ENCODE data around the gene CTRL.

DNA sequence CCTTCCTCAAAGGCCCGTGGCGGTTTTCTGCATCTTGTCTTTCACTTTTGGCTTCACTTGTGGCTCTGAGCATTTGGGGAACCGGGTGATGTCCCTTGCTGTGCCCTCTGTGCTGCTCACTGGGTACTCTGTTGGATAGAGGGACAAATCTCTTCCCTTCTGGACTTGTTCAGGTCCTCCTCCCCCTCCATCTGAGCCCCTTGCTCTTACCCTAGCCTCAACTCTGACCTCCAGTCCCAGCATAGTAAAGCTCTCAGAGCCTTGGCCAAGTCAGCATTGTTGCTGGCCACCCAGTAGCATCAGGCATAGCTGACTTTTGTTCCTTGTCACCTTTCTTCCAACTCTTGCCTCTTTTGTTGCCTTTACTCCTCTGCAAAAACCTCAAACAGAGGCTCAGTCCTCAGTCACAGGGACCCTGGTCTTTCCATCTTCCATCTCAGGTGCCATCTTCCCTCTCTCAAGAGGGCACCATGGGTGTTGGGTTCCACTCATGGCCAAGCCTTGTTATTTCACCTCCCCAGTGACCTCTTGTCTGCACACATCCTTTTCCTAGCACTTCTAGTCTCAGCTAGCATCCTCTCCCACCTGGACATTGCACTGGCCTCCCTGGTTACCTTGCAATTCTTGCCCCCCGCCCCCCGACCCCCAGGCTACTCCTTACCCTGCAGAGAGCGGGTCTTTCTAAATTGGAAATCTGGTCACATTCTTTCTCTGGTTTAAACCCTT is 5.4 kb upstream of the CTRL start:
- TF ChIP-seq, protein P1, sequence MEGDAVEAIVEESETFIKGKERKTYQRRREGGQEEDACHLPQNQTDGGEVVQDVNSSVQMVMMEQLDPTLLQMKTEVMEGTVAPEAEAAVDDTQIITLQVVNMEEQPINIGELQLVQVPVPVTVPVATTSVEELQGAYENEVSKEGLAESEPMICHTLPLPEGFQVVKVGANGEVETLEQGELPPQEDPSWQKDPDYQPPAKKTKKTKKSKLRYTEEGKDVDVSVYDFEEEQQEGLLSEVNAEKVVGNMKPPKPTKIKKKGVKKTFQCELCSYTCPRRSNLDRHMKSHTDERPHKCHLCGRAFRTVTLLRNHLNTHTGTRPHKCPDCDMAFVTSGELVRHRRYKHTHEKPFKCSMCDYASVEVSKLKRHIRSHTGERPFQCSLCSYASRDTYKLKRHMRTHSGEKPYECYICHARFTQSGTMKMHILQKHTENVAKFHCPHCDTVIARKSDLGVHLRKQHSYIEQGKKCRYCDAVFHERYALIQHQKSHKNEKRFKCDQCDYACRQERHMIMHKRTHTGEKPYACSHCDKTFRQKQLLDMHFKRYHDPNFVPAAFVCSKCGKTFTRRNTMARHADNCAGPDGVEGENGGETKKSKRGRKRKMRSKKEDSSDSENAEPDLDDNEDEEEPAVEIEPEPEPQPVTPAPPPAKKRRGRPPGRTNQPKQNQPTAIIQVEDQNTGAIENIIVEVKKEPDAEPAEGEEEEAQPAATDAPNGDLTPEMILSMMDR (IDR thresholded peaks at IDR 0.05): no peak
- TF ChIP-seq POLR2A (IDR thresholded peaks at IDR 0.05): no peak

Measured in adrenal gland (tissue), 5 donors.